IMR-90 (cell line): ENCODE results near the gene MAGI1.

Source experiments
- FOS ChIP-seq: fragments of 150-350 bp; IDR thresholded peaks from 2 replicates; pipeline ENCODE4 v1.6.1; 2016; ENCODE audit warnings: low read depth, low read length
- POLR2A ChIP-seq: IDR thresholded peaks from 2 replicates; pipeline ENCODE4 v1.6.1; 2012; ENCODE audit warnings: mild to moderate bottlenecking, low read depth, low read length
- RAD21 ChIP-seq: IDR thresholded peaks from 2 replicates; pipeline ENCODE4 v1.6.1; 2012; ENCODE audit warnings: low read length, improper control_type of control experiment
- SMC3 ChIP-seq: fragments of 150-350 bp; IDR thresholded peaks from 2 replicates; pipeline ENCODE4 v1.6.1; 2016; ENCODE audit warnings: low read depth, mild to moderate bottlenecking, antibody characterized with exemption, low read length, moderate library complexity
- TF ChIP-seq, protein P1 (sequence below): conservative IDR thresholded peaks from 2 replicates; pipeline ENCODE4 v1.5.1; 2012; ENCODE audit warnings: mild to moderate bottlenecking, low read depth, low read length, improper control_type of control experiment
- TF ChIP-seq, protein P2 (sequence below): fragments of 150-350 bp; IDR thresholded peaks from 2 replicates; pipeline ENCODE4 v1.6.1; 2017; ENCODE audit warnings: mild to moderate bottlenecking, antibody characterized with exemption, low read length, low read depth
- TF ChIP-seq, protein P3 (sequence below): fragments of 150-350 bp; IDR thresholded peaks from 2 replicates; pipeline ENCODE4 v1.6.1; 2016; ENCODE audit warnings: low read depth, mild to moderate bottlenecking, low read length, moderate library complexity, borderline replicate concordance

DNA sequence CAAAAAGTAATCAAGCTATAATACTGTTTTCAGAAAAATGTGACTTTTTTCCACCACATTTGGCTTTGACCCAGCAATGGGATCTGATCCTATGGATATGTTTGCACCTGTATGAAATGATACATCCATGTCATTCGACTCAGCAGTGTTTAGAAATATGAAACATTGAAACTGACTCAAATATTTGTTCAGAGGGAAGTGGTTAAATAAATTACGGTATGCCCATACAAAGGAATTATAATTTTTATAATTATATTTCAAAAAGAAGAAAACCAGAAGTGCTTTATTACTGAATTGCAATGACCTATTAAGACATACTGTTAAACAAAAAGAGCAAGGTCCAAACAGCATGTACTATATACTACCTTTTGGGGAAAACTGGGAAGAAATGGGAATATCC lies 546.5 kb downstream of the MAGI1 start:
- TF ChIP-seq, protein P1, sequence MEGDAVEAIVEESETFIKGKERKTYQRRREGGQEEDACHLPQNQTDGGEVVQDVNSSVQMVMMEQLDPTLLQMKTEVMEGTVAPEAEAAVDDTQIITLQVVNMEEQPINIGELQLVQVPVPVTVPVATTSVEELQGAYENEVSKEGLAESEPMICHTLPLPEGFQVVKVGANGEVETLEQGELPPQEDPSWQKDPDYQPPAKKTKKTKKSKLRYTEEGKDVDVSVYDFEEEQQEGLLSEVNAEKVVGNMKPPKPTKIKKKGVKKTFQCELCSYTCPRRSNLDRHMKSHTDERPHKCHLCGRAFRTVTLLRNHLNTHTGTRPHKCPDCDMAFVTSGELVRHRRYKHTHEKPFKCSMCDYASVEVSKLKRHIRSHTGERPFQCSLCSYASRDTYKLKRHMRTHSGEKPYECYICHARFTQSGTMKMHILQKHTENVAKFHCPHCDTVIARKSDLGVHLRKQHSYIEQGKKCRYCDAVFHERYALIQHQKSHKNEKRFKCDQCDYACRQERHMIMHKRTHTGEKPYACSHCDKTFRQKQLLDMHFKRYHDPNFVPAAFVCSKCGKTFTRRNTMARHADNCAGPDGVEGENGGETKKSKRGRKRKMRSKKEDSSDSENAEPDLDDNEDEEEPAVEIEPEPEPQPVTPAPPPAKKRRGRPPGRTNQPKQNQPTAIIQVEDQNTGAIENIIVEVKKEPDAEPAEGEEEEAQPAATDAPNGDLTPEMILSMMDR = no peak
- TF ChIP-seq, protein P2, sequence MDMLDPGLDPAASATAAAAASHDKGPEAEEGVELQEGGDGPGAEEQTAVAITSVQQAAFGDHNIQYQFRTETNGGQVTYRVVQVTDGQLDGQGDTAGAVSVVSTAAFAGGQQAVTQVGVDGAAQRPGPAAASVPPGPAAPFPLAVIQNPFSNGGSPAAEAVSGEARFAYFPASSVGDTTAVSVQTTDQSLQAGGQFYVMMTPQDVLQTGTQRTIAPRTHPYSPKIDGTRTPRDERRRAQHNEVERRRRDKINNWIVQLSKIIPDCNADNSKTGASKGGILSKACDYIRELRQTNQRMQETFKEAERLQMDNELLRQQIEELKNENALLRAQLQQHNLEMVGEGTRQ = no peak
- TF ChIP-seq POLR2A = no peak
- TF ChIP-seq RAD21 = no peak
- no peak for TF ChIP-seq FOS
- TF ChIP-seq SMC3 = no peak
- TF ChIP-seq, protein P3, sequence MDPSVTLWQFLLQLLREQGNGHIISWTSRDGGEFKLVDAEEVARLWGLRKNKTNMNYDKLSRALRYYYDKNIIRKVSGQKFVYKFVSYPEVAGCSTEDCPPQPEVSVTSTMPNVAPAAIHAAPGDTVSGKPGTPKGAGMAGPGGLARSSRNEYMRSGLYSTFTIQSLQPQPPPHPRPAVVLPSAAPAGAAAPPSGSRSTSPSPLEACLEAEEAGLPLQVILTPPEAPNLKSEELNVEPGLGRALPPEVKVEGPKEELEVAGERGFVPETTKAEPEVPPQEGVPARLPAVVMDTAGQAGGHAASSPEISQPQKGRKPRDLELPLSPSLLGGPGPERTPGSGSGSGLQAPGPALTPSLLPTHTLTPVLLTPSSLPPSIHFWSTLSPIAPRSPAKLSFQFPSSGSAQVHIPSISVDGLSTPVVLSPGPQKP = no peak
